A549 (cell line): ENCODE data around the gene LDLRAD4. TPM values are rescaled to one million over a fixed set of nuclear protein-coding genes. Genes with fewer than 3 reads are reported as not detected.

Experiments
- ATAC-seq, 2 experiments: fragments of 200-7000 bp in 1 of 2; fragments of >200 bp in 1 of 2; cut with Nextera tagmentation in 1 of 2; cut with Tn5 transposase in 1 of 2; 3 replicates each; pipeline versions ENCODE4 v1.8.0 to v1.9.1; 2018 to 2020; ENCODE audit warnings: mild to moderate bottlenecking in 1 of 2, moderate library complexity in 1 of 2
- CTCF ChIA-PET: fragments of 300-600 bp; sonication (Branson Sonifier 250); formaldehyde crosslinking; extraction: SDS; loops from one replicate; lab custom pipeline; 2021; ENCODE audit warnings: antibody characterized with exemption, inconsistent platforms; lab: Yijun Ruan, JAX
- POLR2A ChIA-PET: fragments of 350-600 bp; formaldehyde crosslinking; extraction: SDS; loops from one replicate; lab custom pipeline; 2021; ENCODE audit warnings: antibody characterized with exemption, inconsistent platforms; lab: Yijun Ruan, JAX
- DNase-seq, 2 experiments: peaks; one replicate each; pipeline versions ENCODE4 v3.0.0 to v3.0.0-alpha.2; 2011 to 2016; ENCODE audit warnings: low read depth in 1 of 2, low spot score in 1 of 2
- FAIRE-seq: peaks from 2 replicates; lab custom pipeline; 2011; peaks lifted over from hg19 to GRCh38; lab: Jason Lieb, UNC
- H3K27ac ChIP-seq, 2 experiments: fragments of >200 bp; sonication (Bioruptor Twin); formaldehyde crosslinking; 3 replicates each; pipeline ENCODE4 v1.5.1; 2016 to 2017
- H3K4me1 ChIP-seq: fragments of >200 bp; sonication (Bioruptor Twin); formaldehyde crosslinking; 3 replicates; pipeline ENCODE4 v1.6.1; 2016
- H3K4me2 ChIP-seq: fragments of >200 bp; sonication (Bioruptor Twin); formaldehyde crosslinking; 3 replicates; pipeline ENCODE4 v1.6.1; 2016
- H3K4me3 ChIP-seq: fragments of >200 bp; sonication (Bioruptor Twin); formaldehyde crosslinking; 3 replicates; pipeline ENCODE4 v1.5.1; 2016
- H3K9me3 ChIP-seq: fragments of >200 bp; sonication (Bioruptor Twin); formaldehyde crosslinking; 3 replicates; pipeline ENCODE4 v1.6.1; 2016
- BHLHE40 ChIP-seq: IDR thresholded peaks from 2 replicates; pipeline ENCODE4 v1.6.1; 2012; ENCODE audit warnings: low read depth, low read length, inconsistent platforms
- CHD2 ChIP-seq: fragments of 150-350 bp; IDR thresholded peaks from 2 replicates; pipeline ENCODE4 v1.6.1; 2014; ENCODE audit warnings: low read length; ENCODE audit not compliant: partially characterized antibody
- EHF ChIP-seq: fragments of 250-450 bp; sonication (Bioruptor Pico); IDR thresholded peaks from 2 replicates; pipeline ENCODE4 v1.5.0; 2020; ENCODE audit warnings: mild to moderate bottlenecking
- FOXS1 ChIP-seq: fragments of 250-450 bp; sonication (Bioruptor Pico); IDR thresholded peaks from 2 replicates; pipeline ENCODE4 v1.5.0; 2020; ENCODE audit warnings: mild to moderate bottlenecking, moderate library complexity
- HOXA7 ChIP-seq: fragments of 250-450 bp; sonication (Bioruptor Pico); IDR thresholded peaks from 2 replicates; pipeline ENCODE4 v1.5.0; 2020; ENCODE audit warnings: mild to moderate bottlenecking, moderate library complexity
- NFE2L2 ChIP-seq: fragments of 150-350 bp; conservative IDR thresholded peaks from 2 replicates; pipeline ENCODE4 v1.6.1; 2014; ENCODE audit warnings: low read length
- POLR2A ChIP-seq: IDR thresholded peaks from 2 replicates; pipeline ENCODE4 v1.6.1; 2012; ENCODE audit warnings: mild to moderate bottlenecking, low read length
- ZFP36 ChIP-seq: fragments of 450-650 bp; IDR thresholded peaks from 2 replicates; pipeline ENCODE4 v1.6.1; 2014; ENCODE audit warnings: borderline replicate concordance; ENCODE audit not compliant: partially characterized antibody
- WGBS: methylation state at CpG from one replicate; pipeline ENCODE4 v1.1.6; 2017; ENCODE audit errors: missing lambda C conversion rate; 5-methylcytosine and 5-hydroxymethylcytosine counted together
- polyA plus RNA-seq, 4 experiments: library from polyadenylated mRNA; depleted of rRNA in 3 of 4; stranded (reverse); fragments of >200 nt; fragmentation: RNase III in 1 of 4; extraction: RNeasy Plus Mini Kit Qiagen cat#74134 plus additional on column Dnase treatment in 1 of 4; gene quantifications; 2 replicates in 3 of 4; 3 replicates in 1 of 4; pipeline ENCODE4 v1.2.3, GENCODE V29; 2011 to 2017
- TF ChIP-seq, protein P1 (sequence below): fragments of 200-600 bp; sonication (generic); IDR thresholded peaks from 2 replicates; pipeline ENCODE4 v1.6.1; 2016; ENCODE audit warnings: antibody characterized with exemption, mild to moderate bottlenecking, moderate library complexity
- TF ChIP-seq, protein P2 (sequence below): fragments of >200 bp; sonication (Bioruptor Twin); formaldehyde crosslinking; IDR thresholded peaks from 2 replicates; pipeline ENCODE4 v1.6.1; 2016
- TF ChIP-seq, protein P3 (sequence below): fragments of 150-350 bp; IDR thresholded peaks from 2 replicates; pipeline ENCODE4 v1.6.1; 2014; ENCODE audit warnings: low read depth, mild to moderate bottlenecking, low read length
- TF ChIP-seq, protein P4 (sequence below): fragments of >200 bp; sonication (Bioruptor Twin); formaldehyde crosslinking; IDR thresholded peaks from 3 replicates; pipeline ENCODE4 v1.5.1; 2016

Gene LDLRAD4
- polyA plus RNA-seq, 2 of the 4 experiments (the other 2 are of a cell fraction): 5.2 to 7.6 TPM

DNA sequence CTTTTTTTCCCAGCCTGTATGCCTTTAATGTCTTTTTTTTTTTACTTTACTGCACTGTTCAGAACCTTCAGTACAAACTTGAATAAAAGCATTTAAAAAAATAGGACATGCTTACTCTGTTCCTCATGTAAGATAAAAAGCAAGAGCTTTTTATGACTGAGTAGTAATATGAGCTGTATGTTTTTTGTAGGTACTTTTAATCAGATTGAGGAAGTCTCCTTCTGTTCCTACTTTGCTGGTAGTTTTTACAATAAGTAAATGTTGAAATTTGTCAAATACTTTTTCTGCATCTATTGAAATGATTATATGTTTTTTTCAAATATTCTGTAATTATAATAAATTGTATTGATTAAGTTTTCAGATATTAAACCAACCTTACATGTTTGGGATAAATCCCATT lies 318.0 kb downstream of the LDLRAD4 start:
- peaks cover 33% of the 10 kb centered on the region for H3K4me1 ChIP-seq
- no peak for ATAC-seq
- no peaks in the 10 kb centered on the region for H3K9me3 ChIP-seq
- H3K27ac ChIP-seq: no peak overlapping the region; a peak in 1 of 6 replicates
- H3K4me3 ChIP-seq: no peak overlapping the region
- TF ChIP-seq, protein P1, sequence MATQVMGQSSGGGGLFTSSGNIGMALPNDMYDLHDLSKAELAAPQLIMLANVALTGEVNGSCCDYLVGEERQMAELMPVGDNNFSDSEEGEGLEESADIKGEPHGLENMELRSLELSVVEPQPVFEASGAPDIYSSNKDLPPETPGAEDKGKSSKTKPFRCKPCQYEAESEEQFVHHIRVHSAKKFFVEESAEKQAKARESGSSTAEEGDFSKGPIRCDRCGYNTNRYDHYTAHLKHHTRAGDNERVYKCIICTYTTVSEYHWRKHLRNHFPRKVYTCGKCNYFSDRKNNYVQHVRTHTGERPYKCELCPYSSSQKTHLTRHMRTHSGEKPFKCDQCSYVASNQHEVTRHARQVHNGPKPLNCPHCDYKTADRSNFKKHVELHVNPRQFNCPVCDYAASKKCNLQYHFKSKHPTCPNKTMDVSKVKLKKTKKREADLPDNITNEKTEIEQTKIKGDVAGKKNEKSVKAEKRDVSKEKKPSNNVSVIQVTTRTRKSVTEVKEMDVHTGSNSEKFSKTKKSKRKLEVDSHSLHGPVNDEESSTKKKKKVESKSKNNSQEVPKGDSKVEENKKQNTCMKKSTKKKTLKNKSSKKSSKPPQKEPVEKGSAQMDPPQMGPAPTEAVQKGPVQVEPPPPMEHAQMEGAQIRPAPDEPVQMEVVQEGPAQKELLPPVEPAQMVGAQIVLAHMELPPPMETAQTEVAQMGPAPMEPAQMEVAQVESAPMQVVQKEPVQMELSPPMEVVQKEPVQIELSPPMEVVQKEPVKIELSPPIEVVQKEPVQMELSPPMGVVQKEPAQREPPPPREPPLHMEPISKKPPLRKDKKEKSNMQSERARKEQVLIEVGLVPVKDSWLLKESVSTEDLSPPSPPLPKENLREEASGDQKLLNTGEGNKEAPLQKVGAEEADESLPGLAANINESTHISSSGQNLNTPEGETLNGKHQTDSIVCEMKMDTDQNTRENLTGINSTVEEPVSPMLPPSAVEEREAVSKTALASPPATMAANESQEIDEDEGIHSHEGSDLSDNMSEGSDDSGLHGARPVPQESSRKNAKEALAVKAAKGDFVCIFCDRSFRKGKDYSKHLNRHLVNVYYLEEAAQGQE: no peak
- TF ChIP-seq, protein P2, sequence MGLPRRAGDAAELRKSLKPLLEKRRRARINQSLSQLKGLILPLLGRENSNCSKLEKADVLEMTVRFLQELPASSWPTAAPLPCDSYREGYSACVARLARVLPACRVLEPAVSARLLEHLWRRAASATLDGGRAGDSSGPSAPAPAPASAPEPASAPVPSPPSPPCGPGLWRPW: no peak
- TF ChIP-seq, protein P3, sequence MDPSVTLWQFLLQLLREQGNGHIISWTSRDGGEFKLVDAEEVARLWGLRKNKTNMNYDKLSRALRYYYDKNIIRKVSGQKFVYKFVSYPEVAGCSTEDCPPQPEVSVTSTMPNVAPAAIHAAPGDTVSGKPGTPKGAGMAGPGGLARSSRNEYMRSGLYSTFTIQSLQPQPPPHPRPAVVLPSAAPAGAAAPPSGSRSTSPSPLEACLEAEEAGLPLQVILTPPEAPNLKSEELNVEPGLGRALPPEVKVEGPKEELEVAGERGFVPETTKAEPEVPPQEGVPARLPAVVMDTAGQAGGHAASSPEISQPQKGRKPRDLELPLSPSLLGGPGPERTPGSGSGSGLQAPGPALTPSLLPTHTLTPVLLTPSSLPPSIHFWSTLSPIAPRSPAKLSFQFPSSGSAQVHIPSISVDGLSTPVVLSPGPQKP: no peak
- TF ChIP-seq POLR2A (no peak), NFE2L2 (no peak), EHF (CRISPR knock-in tag) (no peak)
- TF ChIP-seq, protein P4, sequence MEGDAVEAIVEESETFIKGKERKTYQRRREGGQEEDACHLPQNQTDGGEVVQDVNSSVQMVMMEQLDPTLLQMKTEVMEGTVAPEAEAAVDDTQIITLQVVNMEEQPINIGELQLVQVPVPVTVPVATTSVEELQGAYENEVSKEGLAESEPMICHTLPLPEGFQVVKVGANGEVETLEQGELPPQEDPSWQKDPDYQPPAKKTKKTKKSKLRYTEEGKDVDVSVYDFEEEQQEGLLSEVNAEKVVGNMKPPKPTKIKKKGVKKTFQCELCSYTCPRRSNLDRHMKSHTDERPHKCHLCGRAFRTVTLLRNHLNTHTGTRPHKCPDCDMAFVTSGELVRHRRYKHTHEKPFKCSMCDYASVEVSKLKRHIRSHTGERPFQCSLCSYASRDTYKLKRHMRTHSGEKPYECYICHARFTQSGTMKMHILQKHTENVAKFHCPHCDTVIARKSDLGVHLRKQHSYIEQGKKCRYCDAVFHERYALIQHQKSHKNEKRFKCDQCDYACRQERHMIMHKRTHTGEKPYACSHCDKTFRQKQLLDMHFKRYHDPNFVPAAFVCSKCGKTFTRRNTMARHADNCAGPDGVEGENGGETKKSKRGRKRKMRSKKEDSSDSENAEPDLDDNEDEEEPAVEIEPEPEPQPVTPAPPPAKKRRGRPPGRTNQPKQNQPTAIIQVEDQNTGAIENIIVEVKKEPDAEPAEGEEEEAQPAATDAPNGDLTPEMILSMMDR: no peak
- CTCF ChIA-PET: interaction anchor here (0.6 to 1.2 kb wide), 5 partner anchors 15 to 378 kb away, joined by 3 to 4 read pairs (median 4); no protein-coding TSS in a partner anchor
- no peak for FAIRE-seq
- no peak for DNase-seq
- POLR2A ChIA-PET: no interaction called here
- H3K4me2 ChIP-seq: no peak overlapping the region

DNA sequence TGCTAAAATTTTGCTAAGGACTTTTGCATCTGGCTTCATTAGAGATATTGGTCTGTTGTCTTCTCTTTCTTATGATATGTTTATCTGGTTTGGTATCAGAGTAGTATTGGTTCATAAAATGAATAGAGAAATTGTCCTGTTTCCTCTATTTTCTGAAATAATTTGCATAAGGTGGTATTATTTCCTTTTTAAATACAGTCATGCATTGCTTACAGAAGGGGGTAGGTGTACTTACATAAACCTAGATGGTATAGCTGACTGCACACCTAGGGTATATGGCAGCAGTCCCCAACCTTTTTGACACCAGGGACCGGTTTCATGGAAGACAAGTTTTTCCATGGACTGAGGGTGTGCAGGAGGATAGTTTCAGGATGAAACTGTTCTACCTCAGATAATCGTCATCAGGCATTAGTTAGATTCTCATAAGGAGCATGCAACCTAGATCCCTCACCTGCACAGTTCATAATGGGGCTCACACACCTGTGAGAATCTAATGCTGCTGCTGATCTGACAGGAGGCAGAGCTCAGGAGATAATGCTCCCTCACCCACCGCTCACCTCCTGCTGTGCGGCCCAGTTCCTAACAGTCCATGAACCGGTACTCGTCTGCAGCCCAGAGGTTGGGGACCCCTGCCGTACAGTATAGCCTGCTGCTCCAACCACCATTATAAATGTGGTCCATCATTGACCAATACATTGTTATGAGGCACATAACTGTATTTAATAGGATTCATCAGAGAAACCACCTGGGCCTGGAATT lies 318.6 kb downstream of the LDLRAD4 start:
- ChIA-PET CTCF (interaction anchor here (1.7 kb wide), 1 partner anchor 321 kb away, joined by 6 read pairs; no protein-coding TSS in a partner anchor), POLR2A (no interaction called here)
- Histone ChIP-seq H3K9me3 (no peaks in the 10 kb centered on the region), H3K4me1 (peaks cover 40% of the 10 kb centered on the region), H3K27ac (no peak overlapping the region), H3K4me2 (no peak overlapping the region)
- no peak for ATAC-seq
- no peak for DNase-seq
- 87% methylated on average over 7 of the region's 7 CpGs for WGBS
- FAIRE-seq: no peak
- TF ChIP-seq, protein P2: no peak
- TF ChIP-seq CHD2 (no peak), HOXA7 (CRISPR knock-in tag) (no peak), ZFP36 (no peak), POLR2A (no peak), BHLHE40 (no peak), FOXS1 (CRISPR knock-in tag) (no peak)
- TF ChIP-seq, protein P3: no peak
- TF ChIP-seq, all 56 proteins: peak for 0
- no peak overlapping the region for H3K4me3 ChIP-seq
